Muscle of leg (tissue), 11 donors: ENCODE measurements around the gene GPATCH4. TPM values are rescaled to one million over a fixed set of nuclear protein-coding genes. Genes with fewer than 3 reads are reported as not detected.
"Not testable (repeated sequence)": the region's sequence is repeated elsewhere in the genome, so short reads cannot be mapped to it uniquely, and the experiment has no call there.

ENCODE experiments used
- DNase-seq: peaks from one replicate; pipeline ENCODE4 v3.0.0; 2013
- H3K27ac ChIP-seq: one replicate; pipeline ENCODE4 v1.5.1; 2013; ENCODE audit warnings: mild to moderate bottlenecking, low read length, control low read depth
- H3K27me3 ChIP-seq: one replicate; pipeline ENCODE4 v1.6.1; 2013; ENCODE audit warnings: low read length; ENCODE audit not compliant: control insufficient read depth, insufficient read depth
- H3K36me3 ChIP-seq: one replicate; pipeline ENCODE4 v1.6.1; 2013; ENCODE audit warnings: low read length; ENCODE audit not compliant: control insufficient read depth, insufficient read depth
- H3K4me1 ChIP-seq: one replicate; pipeline ENCODE4 v1.6.1; 2013; ENCODE audit warnings: low read length; ENCODE audit not compliant: control insufficient read depth, insufficient read depth
- H3K4me3 ChIP-seq: one replicate; pipeline ENCODE4 v1.5.1; 2013; ENCODE audit warnings: low read length, control low read depth
- H3K9me3 ChIP-seq: replicated peaks from 2 replicates; pipeline ENCODE4 v1.6.1; 2013; ENCODE audit warnings: low read depth, low read length; ENCODE audit not compliant: control insufficient read depth
- WGBS: methylation state at CpG from one replicate; pipeline ENCODE4 v1.1.5; 2013; ENCODE audit warnings: missing lambda C conversion rate; ENCODE audit not compliant: insufficient coverage; 5-methylcytosine and 5-hydroxymethylcytosine counted together
- polyA plus RNA-seq, 8 donors: library from polyadenylated mRNA; unstranded; fragments of 120-200 nt; gene quantifications; one replicate each; pipeline versions ENCODE4 v1.2.1 to v1.2.3, GENCODE V29; 2013; ENCODE audit warnings: inconsistent platforms in 1 of 8, low replicate concordance in 1 of 8; ENCODE audit not compliant: insufficient read length in 8 of 8, insufficient read depth in 1 of 8
- total RNA-seq: library from RNA; stranded (reverse); fragments of 120-200 nt; gene quantifications from one replicate; pipeline ENCODE4 v1.2.4, GENCODE V29; 2013

Gene GPATCH4
- total and polyA plus RNA-seq, 9 donors: 10.6 to 32.9 (median 27.7) TPM

- H3K27me3 ChIP-seq: peaks cover 33% of the 10 kb centered on the region
- DNase-seq: peak; percentile 65
- 0% methylated on average over 1 of the region's 5 CpGs for WGBS
Observed at GRCh38 chr1:156616463-156616862, 15.2 kb upstream of the GPATCH4 start.

DNA sequence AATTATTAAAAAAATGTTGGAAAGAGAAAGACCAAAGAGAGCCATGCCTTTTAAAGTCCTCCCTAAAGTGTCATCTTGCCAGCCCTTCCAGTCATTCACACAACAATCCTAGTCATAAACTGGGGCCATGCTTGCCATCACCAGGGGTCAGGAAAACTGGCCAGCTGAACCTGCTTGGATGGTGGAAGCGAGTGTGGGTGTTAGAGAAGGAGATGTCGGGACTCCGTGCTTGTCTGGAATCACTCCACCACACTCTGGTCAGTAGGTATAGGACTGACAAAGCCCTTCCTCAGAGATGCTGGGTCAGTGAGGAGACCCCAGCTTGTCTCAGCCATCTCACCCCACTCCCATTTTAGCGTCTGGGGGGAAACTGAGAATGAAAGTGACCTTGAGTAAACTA lies 14.7 kb upstream of the GPATCH4 start:
- H3K27ac ChIP-seq: peak overlapping the region; percentile 6
- H3K4me3 ChIP-seq: no peak overlapping the region
- H3K27me3 ChIP-seq: peaks cover 28% of the 10 kb centered on the region
- no peaks in the 10 kb centered on the region for H3K9me3 ChIP-seq
- peaks cover 2% of the 10 kb centered on the region for H3K4me1 ChIP-seq
- no CpG with 5 or more reads among the region's 4 CpGs for WGBS
- no peak for DNase-seq
- no peaks in the 10 kb centered on the region for H3K36me3 ChIP-seq

More at GRCh38 chr1:156616463-156616862, 15.2 kb upstream of the GPATCH4 start:
- H3K9me3 ChIP-seq: no peaks in the 10 kb centered on the region
- H3K4me3 ChIP-seq: no peak overlapping the region
- no peak overlapping the region for H3K27ac ChIP-seq
- H3K4me1 ChIP-seq: peaks cover 2% of the 10 kb centered on the region
- H3K36me3 ChIP-seq: no peaks in the 10 kb centered on the region

GRCh38 chr1:156612666-156613065 lies 11.4 kb upstream of the GPATCH4 start:
- no peaks in the 10 kb centered on the region for H3K36me3 ChIP-seq
- 7% methylated on average over 2 of the region's 3 CpGs for WGBS
- H3K9me3 ChIP-seq: no peaks in the 10 kb centered on the region
- DNase-seq: no peak
- H3K4me3 ChIP-seq: no peak overlapping the region
- peaks cover 2% of the 10 kb centered on the region for H3K4me1 ChIP-seq
- no peak overlapping the region for H3K27ac ChIP-seq
- peaks cover 16% of the 10 kb centered on the region for H3K27me3 ChIP-seq

GRCh38 chr1:156610072-156610471 lies 8.8 kb upstream of the GPATCH4 start:
- DNase-seq, H3K4me3 ChIP-seq, H3K27me3 ChIP-seq, H3K27ac ChIP-seq, H3K9me3 ChIP-seq, H3K4me1 ChIP-seq, H3K36me3 ChIP-seq: not testable (repeated sequence)
- 92% methylated on average over 5 of the region's 9 CpGs for WGBS

GRCh38 chr1:156608981-156609380 lies 7.7 kb upstream of the GPATCH4 start:
- no peaks in the 10 kb centered on the region for H3K9me3 ChIP-seq
- no peaks in the 10 kb centered on the region for H3K4me1 ChIP-seq
- no peak for DNase-seq
- peaks cover 6% of the 10 kb centered on the region for H3K27me3 ChIP-seq
- no peaks in the 10 kb centered on the region for H3K36me3 ChIP-seq
- no peak overlapping the region for H3K27ac ChIP-seq
- H3K4me3 ChIP-seq: no peak overlapping the region
- 29% methylated on average over 6 of the region's 6 CpGs for WGBS

DNA sequence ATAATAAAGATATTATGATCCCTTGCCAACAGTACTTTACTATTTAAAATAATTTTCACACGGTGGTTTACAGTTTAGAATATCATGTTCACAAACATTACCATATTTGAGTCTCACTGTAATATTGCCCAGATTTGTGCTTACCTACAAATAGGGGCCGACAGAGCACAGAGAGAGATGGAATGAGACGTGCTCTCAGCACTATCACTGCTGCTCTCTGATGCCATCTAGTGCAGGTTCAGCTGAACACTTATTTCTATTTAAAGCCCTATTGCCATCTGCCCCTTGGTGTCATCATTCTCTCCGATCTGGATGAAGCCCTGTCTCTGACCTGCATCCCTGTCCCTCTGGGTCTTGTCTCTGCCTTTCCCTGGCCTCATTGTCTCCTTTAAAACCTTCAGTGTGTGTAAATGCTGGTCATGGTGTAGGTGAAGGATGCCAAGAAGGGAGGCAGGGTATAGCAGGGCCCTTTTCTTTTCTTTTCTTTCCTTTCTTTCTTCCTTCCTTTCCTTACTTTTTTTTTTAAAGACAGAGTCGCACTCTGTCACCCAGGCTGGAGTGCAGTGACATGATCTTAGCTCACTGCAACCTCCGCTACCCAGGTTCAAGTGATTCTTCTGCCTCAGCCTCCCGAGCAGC lies 6.9 kb upstream of the GPATCH4 start:
- DNase-seq: peak; percentile 75
- Histone ChIP-seq H3K27me3 (peaks cover 6% of the 10 kb centered on the region), H3K27ac (no peak overlapping the region), H3K9me3 (no peaks in the 10 kb centered on the region), H3K4me3 (no peak overlapping the region), H3K4me1 (no peaks in the 10 kb centered on the region), H3K36me3 (no peaks in the 10 kb centered on the region)
- WGBS: 30% methylated on average over 1 of the region's 7 CpGs

DNA sequence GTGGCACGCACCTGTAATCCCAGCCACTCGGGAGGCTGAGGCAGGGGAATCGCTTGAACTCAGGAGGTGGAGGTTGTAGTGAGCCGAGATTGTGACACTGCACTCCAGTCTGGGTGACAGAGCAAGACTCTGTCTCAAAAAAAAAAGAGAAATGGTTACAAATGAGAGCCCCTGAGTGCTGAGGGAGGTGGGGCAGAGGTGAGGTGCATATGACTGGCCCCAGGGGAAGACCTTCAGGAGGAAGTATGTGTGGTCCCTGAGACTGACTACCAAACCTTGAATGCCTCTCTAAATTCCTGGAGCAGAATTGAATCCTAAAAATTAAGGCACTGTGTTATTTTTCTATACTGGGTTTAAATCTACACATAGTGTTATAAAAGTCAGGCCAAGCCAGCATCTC lies 6.1 kb upstream of the GPATCH4 start:
- WGBS: 75% methylated on average over 4 of the region's 4 CpGs
- not testable (repeated sequence) for H3K27me3 ChIP-seq, DNase-seq, H3K4me3 ChIP-seq, H3K27ac ChIP-seq, H3K4me1 ChIP-seq, H3K36me3 ChIP-seq, H3K9me3 ChIP-seq

- Histone ChIP-seq H3K4me1 (peaks cover 15% of the 10 kb centered on the region), H3K27me3 (no peaks in the 10 kb centered on the region), H3K27ac (no peak overlapping the region), H3K36me3 (peaks cover 14% of the 10 kb centered on the region), H3K9me3 (no peaks in the 10 kb centered on the region), H3K4me3 (no peak overlapping the region)
- DNase-seq: no peak
- 31% methylated on average over 7 of the region's 10 CpGs for WGBS
Observed at GRCh38 chr1:156602557-156602993, 1.3 kb upstream of the GPATCH4 start.

- Histone ChIP-seq H3K4me1 (peaks cover 15% of the 10 kb centered on the region), H3K27ac (peak overlapping the region; percentile 81), H3K4me3 (peak overlapping the region; percentile 64), H3K36me3 (peaks cover 21% of the 10 kb centered on the region), H3K9me3 (no peaks in the 10 kb centered on the region), H3K27me3 (no peaks in the 10 kb centered on the region)
- DNase-seq: no peak
- WGBS: 68% methylated on average over 5 of the region's 12 CpGs
Observed at GRCh38 chr1:156601892-156602291, 613 bp upstream of the GPATCH4 start.

- H3K27ac ChIP-seq: peak overlapping the region; percentile 81
- peaks cover 32% of the 10 kb centered on the region for H3K36me3 ChIP-seq
- H3K4me1 ChIP-seq: peaks cover 15% of the 10 kb centered on the region
- H3K9me3 ChIP-seq: no peaks in the 10 kb centered on the region
- DNase-seq: no peak
- peak overlapping the region; percentile 64 for H3K4me3 ChIP-seq
- H3K27me3 ChIP-seq: no peaks in the 10 kb centered on the region
- 4% methylated on average over 4 of the region's 13 CpGs for WGBS
Observed at GRCh38 chr1:156600733-156601121, 552 bp downstream of the GPATCH4 start.

- Histone ChIP-seq H3K27ac (no peak overlapping the region), H3K27me3 (no peaks in the 10 kb centered on the region), H3K36me3 (peaks cover 42% of the 10 kb centered on the region), H3K9me3 (no peaks in the 10 kb centered on the region), H3K4me1 (peaks cover 15% of the 10 kb centered on the region), H3K4me3 (no peak overlapping the region)
- DNase-seq: no peak
- WGBS: no CpG with 5 or more reads among the region's 3 CpGs
Observed at GRCh38 chr1:156599811-156600210, 1.5 kb downstream of the GPATCH4 start.
